HL-60 (cell line): ENCODE measurements around the gene CCR5.

Experiments used
- DNase-seq, 2 experiments: peaks; one replicate each; pipeline ENCODE4 v3.0.0-alpha.2; 2010 to 2020; ENCODE audit warnings: low read depth in 1 of 2, low spot score in 1 of 2
- H3K27ac ChIP-seq: fragments of 250-450 bp; sonication (Bioruptor Pico); replicated peaks from 2 replicates; pipeline ENCODE4 v1.5.1; 2020; ENCODE audit warnings: mild to moderate bottlenecking, moderate library complexity
- H3K27me3 ChIP-seq: fragments of 250-450 bp; sonication (Bioruptor Pico); 2 replicates; pipeline ENCODE4 v1.5.1; 2021; ENCODE audit warnings: mild to moderate bottlenecking, moderate library complexity; ENCODE audit not compliant: insufficient read depth, poor library complexity, severe bottlenecking
- H3K4me3 ChIP-seq: replicated peaks from 2 replicates; pipeline ENCODE4 v1.5.1; 2011; ENCODE audit warnings: mild to moderate bottlenecking, control low read depth, low read length; ENCODE audit not compliant: insufficient read depth
- CTCF ChIP-seq: IDR thresholded peaks from one replicate; pipeline ENCODE4 v1.5.1; 2011; ENCODE audit warnings: low read length, control low read depth, inconsistent platforms; ENCODE audit not compliant: insufficient read depth
- GABPA ChIP-seq: IDR thresholded peaks from 2 replicates; pipeline ENCODE4 v1.6.1; 2012; ENCODE audit warnings: low read depth
- POLR2AphosphoS5 ChIP-seq: IDR thresholded peaks from 2 replicates; pipeline ENCODE4 v1.6.1; 2012; ENCODE audit warnings: low read depth
- REST ChIP-seq: IDR thresholded peaks from 2 replicates; pipeline ENCODE4 v1.6.1; 2012; ENCODE audit warnings: low read depth; ENCODE audit not compliant: insufficient replicate concordance
- SPI1 ChIP-seq: IDR thresholded peaks from 2 replicates; pipeline ENCODE4 v1.6.1; 2012; ENCODE audit warnings: low read depth, mild to moderate bottlenecking, borderline replicate concordance

Gene CCR5

GRCh38 chr3:46414739-46415138 lies 44.0 kb downstream of the CCR5 start:
- Histone ChIP-seq H3K27ac (no peak overlapping the region), H3K27me3 (no peaks in the 10 kb centered on the region), H3K4me3 (no peak overlapping the region)
- TF ChIP-seq GABPA (no peak), POLR2AphosphoS5 (no peak), REST (no peak), SPI1 (no peak), CTCF (no peak)
- no peak for DNase-seq

- Histone ChIP-seq H3K27me3 (no peaks in the 10 kb centered on the region), H3K4me3 (no peak overlapping the region), H3K27ac (no peak overlapping the region)
- no peak for DNase-seq
- TF ChIP-seq SPI1: no peak
- no peak for TF ChIP-seq POLR2AphosphoS5
- no peak for TF ChIP-seq REST
- TF ChIP-seq CTCF: no peak
- TF ChIP-seq GABPA: no peak
Observed at GRCh38 chr3:46416125-46416810, 45.5 kb downstream of the CCR5 start.

- no peaks in the 10 kb centered on the region for H3K27me3 ChIP-seq
- TF ChIP-seq POLR2AphosphoS5 (no peak), SPI1 (no peak), CTCF (no peak), GABPA (no peak), REST (no peak)
- H3K4me3 ChIP-seq: no peak overlapping the region
- H3K27ac ChIP-seq: no peak overlapping the region
- no peak for DNase-seq
Observed at GRCh38 chr3:46416811-46417510, 46.2 kb downstream of the CCR5 start.
